Measurements from ENCODE around the gene APCDD1L.
A peak's percentile ranks its signal among the peaks of the same experiment; 100 is the strongest.

APCDD1L gene

DNA sequence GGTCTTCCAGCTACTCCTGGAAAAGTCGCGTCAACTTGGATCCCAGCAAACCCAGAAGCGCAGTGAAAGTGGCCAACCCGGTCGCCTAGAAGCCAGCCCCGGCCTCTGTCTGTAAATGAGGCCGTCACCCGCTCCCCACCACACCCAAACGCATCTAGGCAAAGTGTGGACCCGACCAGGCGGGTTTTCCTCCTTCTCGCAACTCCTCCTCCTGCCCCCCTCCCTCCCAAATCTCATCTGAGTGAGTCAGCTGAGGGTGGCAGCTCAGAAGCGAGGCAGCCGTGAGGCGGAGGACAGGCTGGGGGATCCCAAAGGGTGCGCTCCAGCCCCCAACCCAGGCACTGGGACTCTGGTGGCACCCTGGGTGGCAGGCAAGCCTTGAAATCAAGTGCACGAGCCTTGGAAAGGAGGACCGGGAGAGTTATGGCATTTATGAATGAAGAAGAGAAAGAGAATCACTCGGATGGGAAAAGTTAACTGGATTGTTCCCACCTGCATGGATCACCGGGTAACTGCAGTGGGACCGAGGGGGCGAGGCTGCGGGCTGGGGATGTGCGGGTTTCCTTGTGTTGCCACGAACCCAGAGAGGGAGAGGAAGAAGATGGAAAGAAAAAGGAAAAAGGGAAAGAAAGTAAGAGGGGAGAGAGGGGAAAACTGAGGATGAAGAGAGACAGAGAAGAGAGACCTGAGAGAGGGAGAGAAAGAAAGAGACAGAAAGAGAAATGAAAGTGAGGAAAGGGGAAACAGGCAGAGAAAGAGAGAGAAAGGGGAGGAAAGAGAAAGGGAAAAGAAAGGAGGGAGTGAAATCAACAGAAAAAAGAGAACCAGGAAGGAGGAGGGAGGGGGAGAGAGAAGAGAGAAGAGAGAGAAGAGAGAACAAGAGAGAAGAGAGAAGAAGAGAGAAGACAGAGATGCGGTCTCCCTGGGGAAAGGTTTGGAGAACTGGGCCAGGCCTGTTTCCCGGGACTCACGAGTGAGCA is at the start of gene APCDD1L:
TSS of gene APCDD1L (minus strand) at position 167 of the 980 bp plus-strand sequence. CDS start 692 bp downstream, outside the sequence.
- peak; percentile 6 for DNase-seq
- no peak within 1 kb of the TSS for H3K4me3 Mint-ChIP-seq

DNA sequence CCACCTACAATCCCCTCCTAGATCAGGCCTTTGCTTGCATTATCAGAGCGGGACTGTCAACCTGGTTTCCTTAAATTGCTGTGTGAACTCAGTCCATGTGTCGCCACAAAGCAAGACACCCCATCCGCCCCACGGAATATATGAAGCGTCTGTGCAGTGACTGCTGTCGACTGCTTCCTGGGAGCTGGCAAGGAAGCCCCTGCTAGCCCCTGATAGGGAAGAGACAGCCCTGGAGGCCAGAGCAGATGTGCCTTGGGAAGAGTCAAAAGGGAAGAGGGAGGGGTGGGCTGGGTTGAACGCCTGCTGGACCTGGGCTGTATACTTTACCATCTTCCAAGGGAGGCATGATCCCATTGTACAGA is 44.1 kb upstream of the APCDD1L start:
- Mint-ChIP-seq H3K9me3 (peaks cover 5% of the 10 kb centered on the region), H3K4me3 (no peak overlapping the region), H3K27me3 (peaks cover 6% of the 10 kb centered on the region), H3K27ac (no peak overlapping the region), H3K4me1 (no peaks in the 10 kb centered on the region), H3K36me3 (ENCODE audit: low read depth) (no peaks in the 10 kb centered on the region)
- DNase-seq (no peak), ATAC-seq (no peak)

More for the DNA sequence above, at the start of gene APCDD1L:
- peaks cover 25% of the 10 kb centered on the region for H3K27me3 Mint-ChIP-seq
- no peaks in the 10 kb centered on the region for H3K9me3 Mint-ChIP-seq
- H3K4me1 Mint-ChIP-seq, result peaks cover 1% of the 10 kb centered on the region
- H3K36me3 Mint-ChIP-seq (ENCODE audit: low read depth), result no peaks in the 10 kb centered on the region
- no peak within 1 kb of the TSS for H3K27ac Mint-ChIP-seq
- ATAC-seq, result peak; percentile 53

DNA sequence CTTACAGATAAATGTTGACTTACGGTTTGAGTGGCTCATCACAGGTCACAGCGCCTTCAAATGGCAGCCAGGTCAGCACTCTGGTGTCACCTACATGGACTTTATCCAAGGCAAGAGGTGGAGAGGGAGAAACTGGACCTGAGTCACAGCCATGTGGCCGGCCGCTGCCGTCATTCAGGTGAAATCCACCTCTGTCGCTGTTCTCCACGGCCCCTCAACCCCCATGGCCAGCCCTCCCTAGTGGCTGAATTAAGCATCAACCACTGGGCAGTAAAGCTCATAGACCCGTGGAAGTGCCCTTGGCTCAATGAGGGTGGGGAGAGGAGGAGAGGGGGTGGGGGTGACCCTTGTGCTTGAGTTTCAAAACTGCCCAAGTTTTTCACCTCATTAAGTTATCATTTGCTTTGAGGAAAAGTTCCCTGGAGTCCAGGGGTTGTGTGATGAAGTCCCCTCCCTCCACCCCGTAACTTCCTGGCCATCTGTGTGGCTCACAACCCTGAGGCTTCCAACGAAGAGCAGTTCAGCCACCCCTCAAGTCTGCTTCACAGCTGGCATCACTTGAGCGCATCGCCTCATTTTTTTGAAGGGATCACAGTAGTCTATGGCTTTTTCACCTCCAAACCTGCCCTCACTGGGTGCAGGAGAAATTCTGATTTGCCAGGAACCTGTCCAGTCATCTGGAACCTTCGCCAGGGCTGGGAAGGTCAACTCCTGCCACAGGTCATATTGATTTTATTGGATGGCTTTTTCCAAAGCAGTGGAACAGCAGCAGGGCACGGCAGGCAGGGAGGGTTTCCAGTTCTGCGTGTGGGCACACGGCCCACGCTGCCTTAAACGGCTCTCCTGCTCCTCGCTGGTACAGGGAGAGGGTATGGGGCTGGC is 43.5 kb upstream of the APCDD1L start:
- H3K27ac Mint-ChIP-seq, result no peak overlapping the region
- peaks cover 6% of the 10 kb centered on the region for H3K27me3 Mint-ChIP-seq
- H3K36me3 Mint-ChIP-seq (ENCODE audit: low read depth), result no peaks in the 10 kb centered on the region
- no peak overlapping the region for H3K4me3 Mint-ChIP-seq
- ATAC-seq, result no peak
- DNase-seq, result no peak
- peaks cover 5% of the 10 kb centered on the region for H3K9me3 Mint-ChIP-seq
- no peaks in the 10 kb centered on the region for H3K4me1 Mint-ChIP-seq

GRCh38 chr20:58557733-58558342 is 42.6 kb upstream of the APCDD1L start:
- no peaks in the 10 kb centered on the region for H3K36me3 Mint-ChIP-seq (ENCODE audit: low read depth)
- ATAC-seq (no peak), DNase-seq (no peak)
- H3K9me3 Mint-ChIP-seq, result no peaks in the 10 kb centered on the region
- no peak overlapping the region for H3K27ac Mint-ChIP-seq
- peaks cover 6% of the 10 kb centered on the region for H3K27me3 Mint-ChIP-seq
- no peaks in the 10 kb centered on the region for H3K4me1 Mint-ChIP-seq
- no peak overlapping the region for H3K4me3 Mint-ChIP-seq

- no peak overlapping the region for H3K4me3 Mint-ChIP-seq
- ATAC-seq, result no peak
Measured at GRCh38 chr20:58556961-58557360, 41.8 kb upstream of the APCDD1L start.

GRCh38 chr20:58555078-58555765 is 40.0 kb upstream of the APCDD1L start:
- Mint-ChIP-seq H3K9me3 (no peaks in the 10 kb centered on the region), H3K27me3 (peaks cover 6% of the 10 kb centered on the region)
- DNase-seq, result no peak

More at GRCh38 chr20:58556961-58557360, 41.8 kb upstream of the APCDD1L start:
- H3K27me3 Mint-ChIP-seq, result peaks cover 6% of the 10 kb centered on the region
- H3K9me3 Mint-ChIP-seq, result no peaks in the 10 kb centered on the region
- no peak for DNase-seq
- H3K27ac Mint-ChIP-seq, result no peak overlapping the region
- H3K36me3 Mint-ChIP-seq (ENCODE audit: low read depth), result no peaks in the 10 kb centered on the region
- H3K4me1 Mint-ChIP-seq, result no peaks in the 10 kb centered on the region

GRCh38 chr20:58554541-58554940 is 39.3 kb upstream of the APCDD1L start:
- DNase-seq (no peak), ATAC-seq (no peak)
- peaks cover 6% of the 10 kb centered on the region for H3K27me3 Mint-ChIP-seq
- H3K4me1 Mint-ChIP-seq, result no peaks in the 10 kb centered on the region
- no peaks in the 10 kb centered on the region for H3K9me3 Mint-ChIP-seq
- H3K27ac Mint-ChIP-seq, result no peak overlapping the region
- no peak overlapping the region for H3K4me3 Mint-ChIP-seq
- no peaks in the 10 kb centered on the region for H3K36me3 Mint-ChIP-seq (ENCODE audit: low read depth)

More at GRCh38 chr20:58555078-58555765, 40.0 kb upstream of the APCDD1L start:
- no peak overlapping the region for H3K27ac Mint-ChIP-seq
- no peak overlapping the region for H3K4me3 Mint-ChIP-seq
- H3K36me3 Mint-ChIP-seq (ENCODE audit: low read depth), result no peaks in the 10 kb centered on the region
- H3K4me1 Mint-ChIP-seq, result no peaks in the 10 kb centered on the region
- ATAC-seq, result no peak

- ATAC-seq, result no peak
- no peak overlapping the region for H3K4me3 Mint-ChIP-seq
- H3K9me3 Mint-ChIP-seq, result no peaks in the 10 kb centered on the region
- H3K36me3 Mint-ChIP-seq (ENCODE audit: low read depth), result no peaks in the 10 kb centered on the region
- H3K4me1 Mint-ChIP-seq, result no peaks in the 10 kb centered on the region
- DNase-seq, result no peak
- H3K27ac Mint-ChIP-seq, result no peak overlapping the region
- H3K27me3 Mint-ChIP-seq, result peaks cover 9% of the 10 kb centered on the region
Measured at GRCh38 chr20:58553841-58554240, 38.6 kb upstream of the APCDD1L start.

DNA sequence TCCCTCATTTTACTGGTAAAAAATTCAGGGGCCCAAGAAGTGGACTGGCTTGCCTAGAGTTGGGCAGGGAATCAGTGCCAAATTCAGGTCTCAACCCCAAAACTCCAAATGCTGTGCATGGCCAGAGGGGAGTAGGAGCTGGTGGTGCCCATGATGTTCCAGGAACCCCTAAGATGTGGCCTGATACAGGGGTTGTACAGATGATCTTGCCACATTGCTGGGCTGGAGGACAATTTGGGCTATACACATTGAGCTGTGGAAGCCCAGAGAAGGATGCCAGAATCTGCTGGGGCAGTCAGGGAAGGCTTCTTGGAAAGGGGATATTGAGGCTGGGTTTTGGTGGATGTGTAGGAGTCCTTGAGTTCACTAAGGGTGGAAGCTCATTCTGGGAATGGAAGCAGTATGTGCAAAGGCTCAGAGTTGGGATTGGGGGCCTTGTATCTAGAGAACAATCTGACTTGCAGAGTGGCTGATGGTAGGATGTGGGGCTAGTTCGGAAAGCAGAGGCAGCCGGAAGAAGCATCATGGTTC is 38.0 kb upstream of the APCDD1L start:
- no peak overlapping the region for H3K27ac Mint-ChIP-seq
- H3K9me3 Mint-ChIP-seq, result no peaks in the 10 kb centered on the region
- no peak overlapping the region for H3K4me3 Mint-ChIP-seq
- DNase-seq (no peak), ATAC-seq (no peak)
- H3K36me3 Mint-ChIP-seq (ENCODE audit: low read depth), result no peaks in the 10 kb centered on the region
- no peaks in the 10 kb centered on the region for H3K4me1 Mint-ChIP-seq
- H3K27me3 Mint-ChIP-seq, result peaks cover 9% of the 10 kb centered on the region

- peaks cover 9% of the 10 kb centered on the region for H3K27me3 Mint-ChIP-seq
Measured at GRCh38 chr20:58552366-58552934, 37.3 kb upstream of the APCDD1L start.

DNA sequence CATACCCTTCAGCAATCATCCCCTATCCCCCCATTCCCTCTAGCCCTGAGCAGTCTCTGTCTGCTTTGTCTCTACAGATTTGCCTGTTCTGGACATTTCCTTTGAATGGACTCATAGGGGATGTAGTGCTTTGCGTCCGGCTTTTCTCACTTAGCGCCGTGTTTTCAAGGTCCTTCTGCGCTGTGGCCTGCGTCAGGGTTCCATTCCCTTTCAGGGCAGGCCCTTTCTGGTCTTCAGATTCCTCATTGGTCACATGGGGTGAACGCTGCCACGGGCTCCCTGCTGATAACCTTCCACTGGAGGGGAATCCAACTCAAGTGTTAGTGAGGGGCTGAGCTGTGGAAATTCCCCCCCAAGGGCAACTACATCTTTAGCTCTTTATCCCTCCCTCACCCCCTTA is 36.4 kb upstream of the APCDD1L start:
- H3K27ac Mint-ChIP-seq, result no peak overlapping the region
- DNase-seq (no peak), ATAC-seq (no peak)
- H3K36me3 Mint-ChIP-seq (ENCODE audit: low read depth), result no peaks in the 10 kb centered on the region
- H3K4me1 Mint-ChIP-seq, result no peaks in the 10 kb centered on the region
- H3K4me3 Mint-ChIP-seq, result no peak overlapping the region
- H3K27me3 Mint-ChIP-seq, result peaks cover 3% of the 10 kb centered on the region
- no peaks in the 10 kb centered on the region for H3K9me3 Mint-ChIP-seq

More at GRCh38 chr20:58552366-58552934, 37.3 kb upstream of the APCDD1L start:
- DNase-seq (no peak), ATAC-seq (no peak)
- H3K9me3 Mint-ChIP-seq, result no peaks in the 10 kb centered on the region
- no peak overlapping the region for H3K27ac Mint-ChIP-seq
- H3K36me3 Mint-ChIP-seq (ENCODE audit: low read depth), result no peaks in the 10 kb centered on the region
- H3K4me3 Mint-ChIP-seq, result no peak overlapping the region
- no peaks in the 10 kb centered on the region for H3K4me1 Mint-ChIP-seq

DNA sequence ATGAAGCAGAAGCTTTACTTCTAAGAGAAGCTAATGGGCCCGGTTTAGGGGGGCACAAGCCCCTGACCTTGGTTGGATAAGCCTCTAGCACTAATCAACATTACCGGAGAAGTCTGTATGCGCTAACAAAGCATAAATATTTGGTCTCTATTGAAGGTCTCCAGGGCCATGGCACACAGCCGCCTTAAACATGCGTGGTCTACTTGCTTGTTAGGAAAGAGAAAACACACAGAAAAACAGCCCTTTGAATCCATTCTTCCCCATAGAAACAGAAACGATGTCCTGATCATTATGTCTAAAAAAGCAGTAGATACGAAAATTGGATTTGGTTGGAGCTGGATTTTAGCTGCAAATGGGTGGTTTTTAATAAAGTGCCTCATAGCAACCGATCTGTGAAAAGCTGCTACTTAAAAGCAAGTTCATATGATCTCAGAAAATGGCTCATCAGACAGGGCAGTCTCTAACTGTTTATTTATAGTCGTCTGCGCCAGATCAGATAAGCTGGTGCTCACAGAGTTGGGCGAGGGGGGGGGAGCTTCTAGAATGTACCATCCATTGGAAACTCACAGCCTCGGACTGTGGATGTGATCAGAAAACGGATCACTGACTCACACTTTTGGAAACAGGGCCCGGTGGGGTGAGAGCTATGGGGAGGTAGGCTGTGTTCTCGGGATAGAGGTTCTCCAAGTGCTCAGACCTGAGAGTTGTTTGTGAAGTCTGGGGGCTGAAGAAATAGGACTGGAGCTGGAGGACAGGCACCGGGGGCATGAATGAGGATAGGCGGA is 35.3 kb upstream of the APCDD1L start:
- Mint-ChIP-seq H3K9me3 (no peaks in the 10 kb centered on the region), H3K4me1 (no peaks in the 10 kb centered on the region), H3K36me3 (ENCODE audit: low read depth) (no peaks in the 10 kb centered on the region), H3K4me3 (no peak overlapping the region), H3K27ac (no peak overlapping the region), H3K27me3 (peaks cover 4% of the 10 kb centered on the region)
- ATAC-seq (no peak), DNase-seq (no peak)
